Liver (tissue), 3 donors: ENCODE measurements around the gene IRAK1.

Experiments used
- ATF3 ChIP-seq: IDR thresholded peaks from 2 replicates; pipeline ENCODE4 v1.6.1; 2016; ENCODE audit warnings: antibody characterized with exemption
- EGR1 ChIP-seq, 2 donors: IDR thresholded peaks; 2 replicates each; pipeline ENCODE4 v1.6.1; 2016 to 2018; ENCODE audit warnings: antibody characterized with exemption in 2 of 2, low read depth in 2 of 2
- FOXA1 ChIP-seq: IDR thresholded peaks from 2 replicates; pipeline ENCODE4 v1.6.1; 2016; ENCODE audit warnings: antibody characterized with exemption
- GABPA ChIP-seq, 2 donors: IDR thresholded peaks in 1 of 2; conservative IDR thresholded peaks in 1 of 2; 2 replicates each; pipeline ENCODE4 v1.6.1; 2016; ENCODE audit warnings: antibody characterized with exemption in 2 of 2, mild to moderate bottlenecking in 1 of 2, moderate library complexity in 1 of 2
- HNF4A ChIP-seq, 2 donors: conservative IDR thresholded peaks; 2 replicates each; pipeline ENCODE4 v1.6.1; 2016; ENCODE audit warnings: antibody characterized with exemption in 2 of 2, mild to moderate bottlenecking in 2 of 2
- JUND ChIP-seq, 2 donors: IDR thresholded peaks; 2 replicates each; pipeline ENCODE4 v1.6.1; 2016; ENCODE audit warnings: antibody characterized with exemption in 2 of 2
- RAD21 ChIP-seq, 2 donors: IDR thresholded peaks; 2 replicates each; pipeline ENCODE4 v1.6.1; 2016; ENCODE audit warnings: antibody characterized with exemption in 2 of 2, mild to moderate bottlenecking in 2 of 2
- SP1 ChIP-seq: IDR thresholded peaks from 2 replicates; pipeline ENCODE4 v1.6.1; 2018; ENCODE audit warnings: antibody characterized with exemption, mild to moderate bottlenecking
- TAF1 ChIP-seq: conservative IDR thresholded peaks from 2 replicates; pipeline ENCODE4 v1.6.1; 2016; ENCODE audit warnings: antibody characterized with exemption, mild to moderate bottlenecking
- TF ChIP-seq, protein P1 (sequence below): fragments of 150-350 bp; IDR thresholded peaks from 2 replicates; pipeline ENCODE4 v1.5.1; 2017; ENCODE audit warnings: improper control_type of control experiment, low read depth, low read length; ENCODE audit not compliant: missing input control
- donor health status: healthy.
- donor health status: healthy.

DNA sequence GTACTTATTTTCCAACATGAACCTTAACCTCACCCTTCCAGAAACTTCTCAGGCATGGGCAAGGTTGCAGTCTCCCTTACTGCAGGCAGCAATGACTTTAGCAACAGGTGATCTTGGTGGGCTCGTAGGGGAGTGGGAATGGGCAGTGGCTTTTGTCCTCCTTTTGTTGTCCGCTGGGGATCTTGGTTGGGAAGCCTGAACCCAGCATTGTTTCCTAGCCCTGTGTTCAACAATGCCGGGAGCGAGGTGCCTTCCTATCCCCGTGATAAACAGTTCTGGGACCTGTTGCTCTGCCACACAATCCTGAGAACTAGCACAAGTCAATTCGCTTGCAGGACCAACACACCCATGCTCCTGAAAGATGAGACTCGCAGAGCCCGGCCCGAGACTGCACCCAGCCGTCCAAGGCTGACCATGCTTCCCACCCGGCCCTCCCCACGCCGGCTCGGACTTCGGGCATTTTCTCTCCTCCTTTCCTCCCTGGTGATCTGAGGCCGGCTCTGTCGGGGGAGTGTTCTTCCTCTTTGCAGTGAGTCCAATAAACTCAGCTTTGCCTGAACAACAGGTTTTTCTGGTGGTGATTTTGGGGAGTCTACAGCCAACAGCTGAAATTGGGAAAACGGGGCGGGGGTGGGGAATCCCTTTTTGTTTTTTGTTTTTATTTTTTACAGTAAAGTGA, 20.2 kb downstream of the IRAK1 start:
- TF ChIP-seq RAD21 (IDR thresholded peaks at IDR 0.05) (no peak), SP1 (no peak), TAF1 (no peak), FOXA1 (no peak), GABPA (IDR thresholded peaks at IDR 0.05 in 1 of 2, conservative IDR thresholded peaks at IDR 0.05 in 1 of 2) (no peak), JUND (IDR thresholded peaks at IDR 0.05) (no peak), EGR1 (IDR thresholded peaks at IDR 0.05; ENCODE audit: low read depth in 2 of 2) (no peak), HNF4A (conservative IDR thresholded peaks at IDR 0.05) (no peak), ATF3 (no peak)
- TF ChIP-seq, protein P1, sequence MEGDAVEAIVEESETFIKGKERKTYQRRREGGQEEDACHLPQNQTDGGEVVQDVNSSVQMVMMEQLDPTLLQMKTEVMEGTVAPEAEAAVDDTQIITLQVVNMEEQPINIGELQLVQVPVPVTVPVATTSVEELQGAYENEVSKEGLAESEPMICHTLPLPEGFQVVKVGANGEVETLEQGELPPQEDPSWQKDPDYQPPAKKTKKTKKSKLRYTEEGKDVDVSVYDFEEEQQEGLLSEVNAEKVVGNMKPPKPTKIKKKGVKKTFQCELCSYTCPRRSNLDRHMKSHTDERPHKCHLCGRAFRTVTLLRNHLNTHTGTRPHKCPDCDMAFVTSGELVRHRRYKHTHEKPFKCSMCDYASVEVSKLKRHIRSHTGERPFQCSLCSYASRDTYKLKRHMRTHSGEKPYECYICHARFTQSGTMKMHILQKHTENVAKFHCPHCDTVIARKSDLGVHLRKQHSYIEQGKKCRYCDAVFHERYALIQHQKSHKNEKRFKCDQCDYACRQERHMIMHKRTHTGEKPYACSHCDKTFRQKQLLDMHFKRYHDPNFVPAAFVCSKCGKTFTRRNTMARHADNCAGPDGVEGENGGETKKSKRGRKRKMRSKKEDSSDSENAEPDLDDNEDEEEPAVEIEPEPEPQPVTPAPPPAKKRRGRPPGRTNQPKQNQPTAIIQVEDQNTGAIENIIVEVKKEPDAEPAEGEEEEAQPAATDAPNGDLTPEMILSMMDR, result no peak
